H1 (cell line): ENCODE results near the gene FBLN2.

Experiments
- CTCF ChIP-seq, 3 experiments: IDR thresholded peaks; 1 replicate in 2 of 3; 2 replicates in 1 of 3; pipeline versions ENCODE4 v1.5.1 to v1.6.1; 2011; ENCODE audit warnings: low read length in 3 of 3, mild to moderate bottlenecking in 3 of 3, inconsistent platforms in 2 of 3, low read depth in 1 of 3, moderate library complexity in 1 of 3; ENCODE audit not compliant: insufficient read depth in 1 of 3; ENCODE audit errors: control extremely low read depth in 1 of 3
- HDAC2 ChIP-seq, 2 experiments: fragments of 300-600 bp in 1 of 2; sonication (generic) in 1 of 2; IDR thresholded peaks; 2 replicates each; pipeline ENCODE4 v1.6.1; 2011 to 2012; ENCODE audit warnings: low read depth in 2 of 2, low read length in 2 of 2, mild to moderate bottlenecking in 2 of 2, moderate library complexity in 2 of 2, borderline replicate concordance in 1 of 2, inconsistent platforms in 1 of 2
- JUN ChIP-seq: IDR thresholded peaks from 2 replicates; pipeline ENCODE4 v1.6.1; 2011; ENCODE audit warnings: low read depth, mild to moderate bottlenecking, improper control_type of control experiment, low read length
- KDM1A ChIP-seq: fragments of 200-600, 300-600 bp; sonication (generic); IDR thresholded peaks from 2 replicates; pipeline ENCODE4 v1.7.1; 2016; ENCODE audit warnings: mild to moderate bottlenecking, low read length, borderline replicate concordance
- SIX5 ChIP-seq: IDR thresholded peaks from 2 replicates; pipeline ENCODE4 v1.6.1; 2011; ENCODE audit warnings: mild to moderate bottlenecking, low read depth, low read length
- ZNF274 ChIP-seq: IDR thresholded peaks from 2 replicates; pipeline ENCODE4 v1.7.0; 2012; ENCODE audit warnings: low read length, borderline replicate concordance; ENCODE audit errors: extremely low read depth

- TF ChIP-seq JUN: no peak
- no peak for TF ChIP-seq KDM1A
- no peak for TF ChIP-seq CTCF (IDR thresholded peaks at IDR 0.05; ENCODE audit: control extremely low read depth in 1 of 3, insufficient read depth in 1 of 3, low read depth in 1 of 3, low read length in 3 of 3)
- TF ChIP-seq ZNF274: no peak
- no peak for TF ChIP-seq SIX5
- TF ChIP-seq HDAC2 (IDR thresholded peaks at IDR 0.05; ENCODE audit: borderline replicate concordance in 1 of 2, low read depth in 2 of 2, low read length in 2 of 2): no peak
Observed at GRCh38 chr3:13530241-13531009, 18.5 kb upstream of the FBLN2 start.
